HG03565 (cell line): ENCODE measurements around the gene TEX28.
"Not testable (repeated sequence)": the region's sequence is repeated elsewhere in the genome, so short reads cannot be mapped to it uniquely, and the experiment has no call there.

Source experiments
- ATAC-seq: cut with Tn5 transposase; IDR thresholded peaks from one replicate; pipeline ENCODE4 v1.9.1; 2021; ENCODE audit warnings: mild to moderate bottlenecking, moderate library complexity; ENCODE audit not compliant: unreplicated experiment

Gene TEX28

DNA sequence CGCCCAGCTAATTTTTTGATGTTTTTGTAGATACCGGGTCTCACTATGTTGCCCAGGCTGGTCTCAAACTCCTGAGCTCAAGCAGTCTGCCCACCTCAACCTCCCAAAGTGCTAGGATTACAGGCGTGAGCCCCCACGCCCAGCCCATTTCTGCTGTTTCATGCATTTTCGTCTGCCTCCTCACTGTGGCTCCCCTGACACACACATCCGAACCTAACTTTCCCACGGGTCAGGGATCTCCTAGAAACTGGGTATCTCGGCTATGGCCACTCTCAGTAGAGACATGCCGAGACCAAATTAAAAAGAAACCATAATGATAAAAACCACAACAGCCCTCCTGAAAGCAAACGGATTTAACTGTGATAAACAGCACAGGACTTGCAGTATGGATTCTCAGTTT lies 46.8 kb downstream of the TEX28 start:
- ATAC-seq: not testable (repeated sequence)

GRCh38 chrX:154247377-154248045 lies 47.4 kb downstream of the TEX28 start:
- peak; percentile 43 for ATAC-seq

GRCh38 chrX:154239982-154240503 lies 54.9 kb downstream of the TEX28 start:
- ATAC-seq: not testable (repeated sequence)

DNA sequence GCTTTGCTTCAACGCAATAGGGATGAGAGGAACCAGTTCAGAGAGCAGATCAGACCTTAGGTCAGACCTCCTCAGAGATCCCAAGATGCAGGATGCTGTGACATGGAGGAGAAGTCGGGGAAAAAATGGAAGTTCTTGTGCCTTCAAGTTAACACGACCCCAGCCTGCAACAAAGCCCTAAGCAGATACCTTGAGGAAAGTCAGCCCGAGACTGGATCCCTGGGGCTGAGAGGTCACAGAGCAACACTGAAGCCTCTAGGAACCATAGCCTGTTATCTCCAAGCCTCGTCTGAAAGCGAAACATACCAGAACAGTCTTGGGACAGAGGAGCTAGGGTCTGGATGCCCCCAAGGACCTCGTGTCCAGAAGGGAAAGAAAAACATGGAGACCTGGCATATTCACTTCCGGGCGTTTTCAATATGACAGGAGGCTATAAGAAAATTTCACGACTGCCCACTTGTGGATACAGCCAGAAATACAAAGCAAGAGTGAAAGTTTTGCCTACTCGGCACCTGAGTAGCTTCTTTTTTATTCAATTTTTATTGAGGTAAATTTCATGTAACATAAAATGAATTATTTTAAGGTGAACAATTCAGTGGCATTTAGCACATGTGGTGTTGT lies 55.9 kb downstream of the TEX28 start:
- not testable (repeated sequence) for ATAC-seq

- ATAC-seq: not testable (repeated sequence)
Observed at GRCh38 chrX:154233620-154234019, 61.3 kb downstream of the TEX28 start.

- ATAC-seq: not testable (repeated sequence)
Observed at GRCh38 chrX:154231443-154231842, 63.5 kb downstream of the TEX28 start.

DNA sequence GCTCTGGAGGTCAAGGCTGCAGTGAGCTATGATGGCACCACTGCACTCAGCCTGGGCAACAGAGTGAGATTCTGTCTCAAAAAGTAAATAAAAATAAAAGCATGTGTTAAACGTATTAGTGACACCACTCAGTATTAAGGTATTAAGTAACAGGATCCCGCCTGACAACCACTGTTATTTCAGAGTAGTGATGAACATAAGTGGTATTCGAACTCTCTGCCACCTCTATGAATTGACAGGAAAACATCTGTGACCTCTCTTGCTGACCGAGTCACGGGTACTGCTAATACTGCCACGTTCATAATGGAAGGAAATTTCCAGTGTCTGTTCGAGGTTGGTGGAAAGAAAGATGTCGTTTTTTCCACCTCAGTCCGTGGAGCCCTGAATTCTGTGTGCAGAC lies 68.2 kb downstream of the TEX28 start:
- ATAC-seq: not testable (repeated sequence)

GRCh38 chrX:154225292-154225691 lies 69.6 kb downstream of the TEX28 start:
- ATAC-seq: not testable (repeated sequence)
